SIG-M5 (cell line): ENCODE data around the gene ASB13.
"Not testable (repeated sequence)": the region's sequence is repeated elsewhere in the genome, so short reads cannot be mapped to it uniquely, and the experiment has no call there.

Experiments used
- DNase-seq: peaks from one replicate; lab custom pipeline; 2025; lab: John Stamatoyannopoulos, UW

The ASB13 gene

GRCh38 chr10:5623081-5623748 is 43.2 kb downstream of the ASB13 start:
- no peak for DNase-seq

- DNase-seq: no peak
Measured at GRCh38 chr10:5622186-5622960, 44.0 kb downstream of the ASB13 start.

- DNase-seq: not testable (repeated sequence)
Measured at GRCh38 chr10:5621371-5621770, 45.0 kb downstream of the ASB13 start.

DNA sequence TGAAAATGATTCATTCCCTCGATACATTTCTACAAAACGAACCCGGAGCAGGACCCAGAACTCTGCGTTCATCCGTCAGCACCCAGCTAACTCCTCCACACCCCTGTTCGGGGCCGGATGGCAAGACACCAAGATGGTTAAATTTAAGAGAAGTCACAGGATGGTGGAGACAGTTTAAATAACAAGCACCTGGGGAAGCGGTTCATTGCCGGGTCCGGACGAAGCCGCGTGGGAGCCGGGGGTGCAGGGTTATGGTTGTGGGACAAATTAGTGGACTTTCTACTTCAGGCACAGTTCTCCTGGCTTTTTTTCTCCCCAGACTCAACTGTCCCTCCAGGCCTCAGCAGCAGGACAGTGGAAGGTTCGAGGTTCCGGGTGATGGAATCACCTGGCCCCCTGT is 45.4 kb downstream of the ASB13 start:
- no peak for DNase-seq

GRCh38 chr10:5620223-5620721 is 46.1 kb downstream of the ASB13 start:
- DNase-seq: no peak

DNA sequence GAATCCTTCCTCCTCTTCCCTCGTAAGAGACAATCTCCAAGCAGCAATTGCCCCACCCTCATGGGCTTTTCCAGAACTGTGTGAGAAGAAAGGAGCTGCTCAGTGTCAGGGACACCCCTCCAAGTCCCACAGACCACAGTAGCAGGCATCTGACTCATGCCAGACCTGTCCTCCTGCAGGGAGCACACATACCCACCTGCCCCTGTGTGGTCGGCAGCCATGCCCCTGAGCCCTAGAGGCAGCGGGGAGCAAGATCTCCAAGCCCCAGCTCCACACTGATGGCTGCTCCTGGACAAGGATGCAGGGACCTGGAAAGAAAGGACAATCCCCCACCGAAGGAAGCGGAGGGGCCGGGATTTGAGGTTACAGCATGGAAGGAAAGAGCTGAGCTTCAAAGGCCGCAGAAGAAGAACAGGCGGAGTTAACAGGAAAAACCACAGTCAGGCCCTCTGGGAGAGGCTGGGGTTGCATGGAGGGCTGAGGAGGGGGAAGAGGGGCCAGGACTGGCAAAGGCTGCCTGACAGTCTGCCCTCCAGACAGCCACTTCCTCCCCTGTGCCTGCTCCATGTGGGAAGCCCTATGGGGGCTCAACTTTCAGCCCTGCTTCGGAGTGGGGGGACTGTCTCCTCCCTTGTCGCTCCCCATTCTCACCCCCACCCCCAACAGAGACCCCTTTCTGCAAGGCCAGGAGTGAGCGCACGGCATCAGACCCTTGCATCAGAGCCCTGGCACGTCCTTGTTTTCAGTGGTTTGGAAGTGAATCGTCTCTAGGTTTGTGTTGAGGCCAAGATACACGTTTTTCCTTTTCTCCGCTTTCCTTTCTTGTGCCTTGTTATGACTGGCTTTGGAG is 46.8 kb downstream of the ASB13 start:
- no peak for DNase-seq

DNA sequence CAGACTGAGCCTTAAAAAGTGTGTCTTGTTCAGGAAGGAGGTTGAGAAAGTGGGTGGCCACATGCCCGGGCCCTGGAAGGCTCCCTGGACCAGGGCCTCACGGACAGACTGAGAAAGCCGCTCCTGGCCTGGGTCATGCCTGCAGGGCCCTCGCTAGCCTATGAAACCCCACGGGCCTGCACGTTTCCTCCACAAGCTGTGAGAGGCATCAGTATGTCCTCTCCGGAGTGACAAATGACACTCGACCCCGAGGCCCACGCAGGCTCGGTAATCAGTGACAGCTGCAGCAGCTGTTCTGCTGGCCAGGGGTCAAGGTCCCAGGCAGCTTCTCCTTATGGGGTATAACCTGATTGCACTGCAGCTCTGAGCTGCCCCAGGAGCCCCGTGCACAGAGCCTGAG is 47.6 kb downstream of the ASB13 start:
- no peak for DNase-seq

GRCh38 chr10:5618042-5618441 is 48.4 kb downstream of the ASB13 start:
- DNase-seq: no peak

- no peak for DNase-seq
Measured at GRCh38 chr10:5617521-5617920, 48.9 kb downstream of the ASB13 start.

DNA sequence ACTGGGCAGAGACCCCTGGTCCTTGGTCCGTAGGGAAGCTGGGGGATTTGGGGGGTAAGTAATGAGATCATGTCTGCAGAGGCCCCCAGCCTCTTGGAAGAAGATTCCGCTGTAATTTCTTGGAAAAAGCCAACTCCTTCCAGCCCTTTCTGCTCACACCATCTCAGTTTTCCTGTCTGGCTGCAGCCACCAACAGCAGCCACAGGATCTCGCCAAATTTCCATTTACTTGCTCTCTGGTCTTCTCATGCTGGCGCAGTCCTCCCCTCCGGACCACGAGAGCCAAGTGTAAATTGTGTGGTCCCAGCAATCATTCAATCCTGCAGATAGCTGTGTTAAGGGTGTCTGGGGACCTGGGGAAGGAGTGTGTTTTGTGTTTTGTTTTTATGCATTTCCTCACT is 49.6 kb downstream of the ASB13 start:
- no peak for DNase-seq

DNA sequence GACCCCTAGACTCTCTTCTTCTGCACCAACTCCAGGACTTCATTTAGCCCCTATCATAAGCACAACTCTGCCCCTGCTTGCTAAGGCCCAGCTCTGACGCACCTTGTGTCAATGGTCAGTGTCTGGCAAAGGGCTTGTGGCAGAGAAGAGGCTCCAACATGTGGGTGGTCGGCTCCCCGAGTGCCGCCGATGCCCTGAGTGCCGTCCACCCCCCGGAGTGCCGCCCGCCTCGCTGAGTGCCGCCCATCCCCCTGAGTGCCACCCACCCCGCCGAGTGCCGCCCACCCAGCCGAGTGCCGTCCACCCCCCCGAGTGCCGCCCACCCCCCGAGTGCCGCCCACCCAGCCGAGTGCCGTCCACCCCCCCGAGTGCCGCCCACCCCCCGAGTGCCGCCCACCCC is 50.3 kb downstream of the ASB13 start:
- DNase-seq: no peak

DNA sequence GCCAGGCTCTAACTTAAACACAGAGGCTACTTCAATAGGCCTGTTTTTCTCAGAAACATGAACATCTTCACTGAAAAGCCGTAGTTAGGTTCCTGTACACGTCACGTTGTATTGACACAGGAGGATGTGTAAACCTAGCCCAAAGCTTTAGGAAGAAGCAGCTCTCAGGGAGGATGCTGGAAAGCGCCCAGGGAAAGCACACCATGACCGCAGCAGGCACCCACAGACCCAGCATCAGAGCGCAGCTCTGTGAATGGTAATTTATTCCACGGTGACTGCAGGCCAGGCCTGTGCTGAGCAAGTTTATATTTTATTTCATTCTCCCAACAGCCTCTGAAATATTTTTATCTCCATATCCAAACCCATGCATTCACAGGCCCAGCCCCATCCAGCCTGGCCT is 51.1 kb downstream of the ASB13 start:
- DNase-seq: no peak

- DNase-seq: no peak
Measured at GRCh38 chr10:5614155-5614721, 52.2 kb downstream of the ASB13 start.

DNA sequence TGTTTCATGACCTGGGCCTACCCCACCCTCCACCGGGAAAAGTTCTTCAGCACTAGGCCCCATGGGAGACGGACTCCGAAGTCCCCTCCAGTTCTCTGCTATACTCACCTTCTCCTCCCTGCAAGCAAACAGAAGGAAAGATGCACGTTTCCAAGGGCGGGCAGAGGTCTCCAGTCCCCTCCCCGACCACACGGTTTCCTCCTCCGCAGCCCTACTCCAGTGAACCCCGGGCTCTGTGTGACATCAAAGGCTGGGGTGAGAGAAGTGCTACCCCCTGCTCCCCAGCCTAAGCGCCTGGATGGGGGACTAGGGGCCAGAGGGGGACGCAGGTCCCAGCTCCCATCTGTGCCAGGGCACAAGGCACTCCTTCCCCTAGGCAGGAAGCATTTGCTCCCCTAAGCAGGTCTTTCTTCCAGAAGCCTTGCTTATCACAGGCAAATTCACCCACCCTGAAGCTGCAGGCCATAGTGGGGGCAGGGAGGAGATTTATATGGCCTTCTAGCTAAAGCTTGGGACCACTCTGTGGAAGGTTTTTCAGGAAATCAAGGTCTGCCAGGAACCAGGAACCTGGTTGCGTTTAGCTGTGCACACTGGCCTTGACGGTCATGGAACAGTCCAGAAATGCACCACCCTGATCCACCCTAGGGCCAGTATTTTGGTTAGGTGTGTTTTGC is 52.8 kb downstream of the ASB13 start:
- DNase-seq: no peak

DNA sequence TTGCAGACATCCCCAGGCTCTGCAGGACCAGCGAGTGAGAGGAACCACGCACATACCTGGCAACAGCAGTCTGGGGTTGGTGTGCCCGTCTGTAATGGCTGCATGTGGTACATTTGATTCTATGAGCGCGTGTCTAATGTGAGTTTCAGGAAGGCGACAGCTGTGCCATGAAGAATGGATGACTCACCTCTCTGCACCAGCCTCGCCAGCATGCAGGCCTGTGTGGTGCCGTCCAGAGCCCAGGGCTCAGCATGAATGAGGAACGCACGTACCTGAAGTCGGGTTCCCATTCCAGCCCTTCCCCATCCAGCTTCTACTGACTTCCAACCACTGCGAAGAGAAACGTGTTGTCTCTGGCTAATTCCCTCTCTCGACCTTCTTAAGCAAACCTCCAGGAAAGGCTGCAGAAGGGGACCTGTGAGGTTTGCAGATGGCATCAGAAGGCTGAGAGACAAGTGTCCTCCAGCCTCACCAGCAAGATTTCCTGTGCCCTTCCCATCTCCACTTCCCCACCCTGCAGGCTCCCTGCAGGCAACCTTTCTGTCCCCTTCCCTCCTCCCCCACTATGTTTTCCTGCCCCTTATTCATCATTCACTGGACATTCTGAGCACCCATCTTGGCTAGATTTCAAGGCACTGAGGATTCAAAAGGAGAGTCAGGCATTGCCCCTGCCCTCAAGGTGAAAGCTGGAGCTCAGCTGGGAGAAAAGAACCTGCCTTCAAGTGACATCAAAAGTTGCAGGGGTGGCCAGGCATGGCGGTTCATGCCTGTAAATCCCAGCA is 54.3 kb downstream of the ASB13 start:
- no peak for DNase-seq

DNA sequence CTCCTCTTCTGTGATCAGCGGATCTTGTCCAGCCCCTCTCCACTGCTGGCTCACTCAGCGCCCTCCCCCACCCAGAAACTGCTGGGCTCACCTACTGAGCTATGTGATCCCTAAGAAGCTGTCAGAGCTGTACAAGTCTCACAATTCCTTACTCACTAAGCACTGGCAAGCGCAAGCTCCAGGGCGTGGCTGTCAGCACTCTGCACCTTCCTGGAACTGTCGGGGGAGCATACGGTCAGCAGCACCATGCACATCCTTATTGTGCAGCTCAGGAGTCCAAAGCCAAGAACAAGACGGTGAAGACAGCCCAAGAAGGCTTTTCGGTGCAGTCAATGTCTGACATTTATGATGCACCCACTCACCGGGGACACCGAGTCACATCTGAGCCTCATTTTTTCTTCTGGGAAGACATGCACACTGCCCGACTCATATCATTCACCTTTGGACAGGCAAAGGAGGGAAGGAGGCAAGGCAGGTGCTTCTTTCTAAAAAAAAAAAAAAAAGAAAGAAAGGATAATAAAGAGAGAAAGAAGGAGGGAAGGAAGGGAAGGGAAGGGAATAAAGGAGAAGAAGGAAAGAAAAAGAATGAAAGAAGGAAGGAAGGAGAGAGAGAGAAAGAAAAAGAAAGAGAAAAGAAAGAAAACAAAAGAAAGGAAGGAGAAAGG is 56.3 kb downstream of the ASB13 start:
- DNase-seq: no peak

GRCh38 chr10:5608608-5609220 is 57.7 kb downstream of the ASB13 start:
- no peak for DNase-seq

- DNase-seq: no peak
Measured at GRCh38 chr10:5607594-5607993, 58.8 kb downstream of the ASB13 start.

GRCh38 chr10:5606864-5607263 is 59.5 kb downstream of the ASB13 start:
- no peak for DNase-seq

GRCh38 chr10:5606321-5606720 is 60.1 kb downstream of the ASB13 start:
- DNase-seq: no peak
